GM20000 (cell line): ENCODE data around the gene PMEPA1.

ENCODE experiments used
- DNase-seq: peaks from one replicate; pipeline ENCODE4 v3.0.0; 2012; ENCODE audit warnings: low spot score
- TF ChIP-seq, protein P1 (sequence below): IDR thresholded peaks from 2 replicates; pipeline ENCODE4 v1.5.1; 2012; ENCODE audit warnings: mild to moderate bottlenecking, control low read depth; ENCODE audit errors: extremely low read depth, missing control alignments

Gene PMEPA1

DNA sequence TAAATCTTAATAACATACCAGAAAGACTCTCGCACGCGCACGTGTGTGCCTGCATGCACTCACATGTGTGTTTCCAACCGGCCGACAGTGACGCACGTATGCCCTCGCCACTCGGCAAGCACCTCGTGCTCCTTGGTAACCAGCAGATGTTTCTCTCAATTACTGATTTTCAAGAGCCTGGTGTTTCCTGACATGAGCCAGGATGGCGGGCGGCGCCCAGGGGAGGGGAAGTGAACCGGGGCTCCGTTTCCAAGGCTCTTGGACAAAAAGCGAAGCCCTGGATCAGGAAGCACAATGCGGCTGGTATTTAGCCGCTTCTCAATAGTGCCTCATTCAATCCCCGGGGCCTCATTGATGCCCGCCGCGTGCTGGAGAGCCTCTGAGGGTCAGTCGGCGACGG lies 37.7 kb downstream of the PMEPA1 start:
- TF ChIP-seq, protein P1, sequence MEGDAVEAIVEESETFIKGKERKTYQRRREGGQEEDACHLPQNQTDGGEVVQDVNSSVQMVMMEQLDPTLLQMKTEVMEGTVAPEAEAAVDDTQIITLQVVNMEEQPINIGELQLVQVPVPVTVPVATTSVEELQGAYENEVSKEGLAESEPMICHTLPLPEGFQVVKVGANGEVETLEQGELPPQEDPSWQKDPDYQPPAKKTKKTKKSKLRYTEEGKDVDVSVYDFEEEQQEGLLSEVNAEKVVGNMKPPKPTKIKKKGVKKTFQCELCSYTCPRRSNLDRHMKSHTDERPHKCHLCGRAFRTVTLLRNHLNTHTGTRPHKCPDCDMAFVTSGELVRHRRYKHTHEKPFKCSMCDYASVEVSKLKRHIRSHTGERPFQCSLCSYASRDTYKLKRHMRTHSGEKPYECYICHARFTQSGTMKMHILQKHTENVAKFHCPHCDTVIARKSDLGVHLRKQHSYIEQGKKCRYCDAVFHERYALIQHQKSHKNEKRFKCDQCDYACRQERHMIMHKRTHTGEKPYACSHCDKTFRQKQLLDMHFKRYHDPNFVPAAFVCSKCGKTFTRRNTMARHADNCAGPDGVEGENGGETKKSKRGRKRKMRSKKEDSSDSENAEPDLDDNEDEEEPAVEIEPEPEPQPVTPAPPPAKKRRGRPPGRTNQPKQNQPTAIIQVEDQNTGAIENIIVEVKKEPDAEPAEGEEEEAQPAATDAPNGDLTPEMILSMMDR = no peak
- no peak for DNase-seq

DNA sequence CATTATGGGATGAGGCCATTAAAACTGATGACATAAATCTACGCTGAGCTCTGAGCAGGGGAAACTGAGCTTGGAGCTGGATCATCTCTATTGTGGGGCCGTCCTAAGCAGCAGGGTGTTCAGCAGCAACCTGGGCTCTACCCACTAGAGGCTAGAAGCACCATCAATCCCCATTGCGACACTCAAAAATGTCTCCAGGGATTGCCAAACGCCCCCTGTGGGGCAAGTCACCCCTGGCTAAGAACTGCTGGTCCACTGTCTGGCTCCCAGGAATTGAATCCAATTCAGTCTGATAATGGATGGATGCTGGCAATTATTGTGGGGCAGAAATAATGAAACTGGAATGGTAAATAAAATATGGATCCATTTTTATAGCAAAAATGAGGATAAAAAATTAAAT lies 38.2 kb downstream of the PMEPA1 start:
- TF ChIP-seq, protein P1 = no peak
- no peak for DNase-seq

DNA sequence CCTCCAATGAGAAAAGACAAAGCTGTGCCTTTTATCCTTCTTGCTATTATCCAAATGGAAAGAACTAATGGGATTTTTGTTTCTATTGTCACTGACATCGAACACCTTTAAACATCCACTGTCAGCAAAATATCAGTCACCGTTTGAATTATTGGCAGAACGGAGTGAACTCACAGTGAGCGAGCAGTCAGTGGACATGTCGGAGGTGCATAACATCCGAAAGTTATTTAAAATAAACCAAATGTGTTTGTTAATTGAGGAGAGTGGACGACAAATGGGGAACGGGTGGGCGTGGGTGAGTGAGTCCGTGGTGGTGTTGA lies 38.8 kb downstream of the PMEPA1 start:
- DNase-seq = no peak
- TF ChIP-seq, protein P1 = no peak

DNA sequence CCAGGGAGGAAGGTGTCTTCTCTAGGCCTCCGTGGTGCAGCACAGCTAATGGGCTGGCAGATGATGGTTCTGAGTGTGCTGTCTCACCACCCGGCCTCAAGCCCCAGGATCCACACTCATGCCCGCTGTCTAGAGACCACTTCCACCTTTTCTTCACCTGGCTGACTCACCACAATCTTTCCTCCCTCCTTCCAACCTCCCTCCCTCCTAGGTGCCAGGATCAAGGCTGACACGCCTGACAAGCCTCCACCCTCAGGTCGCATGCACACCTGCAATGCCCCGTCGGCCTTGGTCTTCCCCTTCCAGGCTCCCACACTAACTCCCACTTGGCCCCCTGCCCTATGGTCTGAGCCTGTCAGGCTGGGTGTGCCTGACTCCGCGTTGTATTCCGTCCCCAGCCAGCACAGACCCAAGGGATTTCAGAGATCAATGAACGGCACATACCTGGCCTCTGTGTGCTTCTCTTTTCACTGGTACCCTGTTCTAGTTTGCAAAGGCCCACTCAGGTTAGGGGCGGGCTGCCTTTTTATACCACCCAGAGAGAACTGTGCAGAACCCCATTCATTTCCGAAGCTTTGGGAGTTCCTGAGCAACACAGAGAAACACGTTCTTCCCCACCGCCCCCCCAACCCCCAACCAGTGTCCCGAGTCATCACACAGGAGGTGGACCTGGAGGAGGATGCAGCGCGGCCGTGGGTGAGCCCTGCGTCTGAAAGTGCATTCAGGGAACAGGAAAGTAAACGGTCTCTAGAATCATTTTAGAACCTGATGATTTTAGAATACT lies 39.3 kb downstream of the PMEPA1 start:
- TF ChIP-seq, protein P1 = no peak
- no peak for DNase-seq

DNA sequence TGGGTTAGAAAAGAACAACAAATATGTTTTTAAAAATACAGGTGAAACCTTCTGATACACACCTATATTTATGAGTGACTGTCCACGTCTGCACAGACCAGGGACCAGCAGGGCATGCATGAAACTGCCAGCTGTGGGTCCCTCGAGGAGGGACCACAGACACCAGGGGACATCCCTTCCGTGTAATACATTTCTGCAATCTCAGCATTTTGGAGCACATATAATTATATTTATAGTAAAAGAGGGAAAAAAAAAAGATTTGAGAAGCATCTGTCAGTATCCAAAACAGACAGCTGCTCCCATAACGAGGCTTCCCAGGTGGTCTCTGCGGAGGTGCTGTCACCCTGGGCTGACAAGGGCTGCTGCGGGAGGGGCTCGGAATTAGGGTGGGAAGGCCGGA lies 40.2 kb downstream of the PMEPA1 start:
- TF ChIP-seq, protein P1 = no peak
- no peak for DNase-seq

DNA sequence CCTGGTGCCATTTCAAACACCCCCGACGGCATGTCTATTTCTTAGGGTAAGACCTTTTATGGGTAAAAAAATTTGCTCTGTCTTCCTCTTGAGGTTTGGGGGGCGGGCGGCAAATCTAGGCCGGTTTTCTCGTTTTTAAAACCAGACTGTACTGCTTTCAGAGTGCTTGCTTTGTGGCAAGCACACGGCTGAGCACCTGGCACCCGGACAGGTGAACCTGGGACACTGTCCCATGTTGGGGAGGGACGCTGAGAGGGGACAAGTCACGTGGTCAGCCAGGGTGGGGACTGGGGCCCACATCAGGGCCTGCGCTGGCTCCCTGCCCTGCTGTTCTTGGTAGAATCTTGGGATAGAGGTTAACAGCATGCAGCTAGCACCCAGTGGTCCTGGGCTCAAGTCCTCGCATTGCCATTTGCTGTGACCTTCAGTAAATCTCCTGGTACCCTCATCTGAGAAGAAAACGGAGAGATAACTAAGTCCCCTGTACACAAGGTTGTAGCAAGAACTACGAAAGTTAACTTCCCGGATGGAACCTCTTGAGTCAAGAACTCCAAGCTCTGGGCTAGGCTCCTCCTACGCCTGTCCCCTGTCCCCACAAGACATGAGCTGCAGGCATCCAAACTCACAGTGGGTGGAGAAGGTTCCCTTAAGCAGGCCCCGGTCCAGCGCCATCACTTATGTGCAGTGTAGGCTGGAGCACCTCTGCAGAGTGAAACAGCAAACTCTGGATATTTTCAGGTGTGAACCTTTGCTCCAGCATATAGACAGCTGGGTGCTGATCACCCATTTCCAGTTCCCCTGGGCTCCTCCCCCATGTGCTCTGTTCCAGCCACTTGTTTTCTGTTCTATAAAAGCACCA lies 41.7 kb downstream of the PMEPA1 start:
- no peak for DNase-seq
- TF ChIP-seq, protein P1 = no peak

DNA sequence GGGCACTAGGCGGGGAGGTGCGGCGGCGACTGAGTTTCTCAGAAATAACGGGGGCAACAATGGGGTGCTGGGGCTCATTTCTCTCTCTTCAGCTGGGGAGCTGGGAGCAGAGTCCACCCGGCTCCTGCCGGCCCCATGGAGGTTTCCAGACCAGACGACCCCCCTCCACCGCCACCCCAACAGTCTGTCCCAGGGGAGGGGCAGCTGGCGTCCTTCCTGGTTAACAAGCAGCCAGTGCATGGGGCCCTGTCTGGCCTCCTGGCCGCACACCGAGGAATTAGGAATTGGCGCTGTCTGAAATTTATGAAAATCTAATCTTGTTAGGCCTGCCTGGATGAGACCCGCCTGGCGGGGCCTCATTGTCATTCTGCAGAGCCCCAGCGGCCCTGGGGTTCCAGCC lies 42.4 kb downstream of the PMEPA1 start:
- TF ChIP-seq, protein P1 = no peak
- DNase-seq = no peak
